Measurements from ENCODE around the gene ADRA2C. TPM values are rescaled to one million over a fixed set of nuclear protein-coding genes. Genes with fewer than 3 reads are reported as not detected.

Gene ADRA2C
- total and polyA plus RNA-seq, 4 donors, result 9.6 to 72.2 (median 42.7) TPM

- no peaks in the 10 kb centered on the region for H3K36me3 ChIP-seq (ENCODE audit: control insufficient read depth in 1 of 2, insufficient read depth in 2 of 2, low read length in 1 of 2)
- H3K4me1 ChIP-seq (ENCODE audit: control insufficient read depth in 1 of 2, insufficient read depth in 2 of 2, low read length in 2 of 2), result no peaks in the 10 kb centered on the region
- H3K4me3 ChIP-seq (ENCODE audit: low read length in 2 of 2), result no peak overlapping the region
- H3K27me3 ChIP-seq (ENCODE audit: control insufficient read depth in 1 of 2, insufficient read depth in 2 of 2, low read length in 1 of 2), result no peaks in the 10 kb centered on the region
- DNase-seq, result no peak
- H3K9me3 ChIP-seq (ENCODE audit: control insufficient read depth, low read length), result no peaks in the 10 kb centered on the region
- H3K27ac ChIP-seq (ENCODE audit: low read depth in 1 of 2, low read length in 2 of 2), result peak overlapping the region in 1 of 2 donors; percentile 8
- intact Hi-C loops (cut with DNase I), result no loop called here
- no peak for ATAC-seq (ENCODE audit: low FRiP score)
- 38 to 49% methylated on average over 5 of the region's 5 CpGs for WGBS, 2 donors
Observed at GRCh38 chr4:3760841-3761240, 5.3 kb upstream of the ADRA2C start.

GRCh38 chr4:3762264-3762663, 3.9 kb upstream of the ADRA2C start:
- Histone ChIP-seq H3K4me1 (ENCODE audit: control insufficient read depth in 1 of 2, insufficient read depth in 2 of 2, low read length in 2 of 2) (no peaks in the 10 kb centered on the region), H3K4me3 (ENCODE audit: low read length in 2 of 2) (no peak overlapping the region), H3K27me3 (ENCODE audit: control insufficient read depth in 1 of 2, insufficient read depth in 2 of 2, low read length in 1 of 2) (no peaks in the 10 kb centered on the region), H3K27ac (ENCODE audit: low read depth in 1 of 2, low read length in 2 of 2) (no peak overlapping the region), H3K36me3 (ENCODE audit: control insufficient read depth in 1 of 2, insufficient read depth in 2 of 2, low read length in 1 of 2) (no peaks in the 10 kb centered on the region), H3K9me3 (ENCODE audit: control insufficient read depth, low read length) (no peaks in the 10 kb centered on the region)
- WGBS, 2 donors, result 82 to 83% methylated on average over 8 of the region's 8 CpGs
- no peak for ATAC-seq (ENCODE audit: low FRiP score)
- no peak for DNase-seq
- intact Hi-C loops (cut with DNase I), result no loop called here

- no peak for ATAC-seq (ENCODE audit: low FRiP score)
Observed at GRCh38 chr4:3762753-3763549, 3.2 kb upstream of the ADRA2C start.

GRCh38 chr4:3765271-3766035, 732 bp upstream of the ADRA2C start:
- WGBS, 2 donors, result 1% methylated on average over 59 to 101 of the region's 101 CpGs
- intact Hi-C loops (cut with DNase I), result loop anchor here (5.0 kb wide), 3 partner anchors 58 to 108 kb away; no protein-coding TSS in a partner anchor
- Histone ChIP-seq H3K27me3 (ENCODE audit: control insufficient read depth in 1 of 2, insufficient read depth in 2 of 2, low read length in 1 of 2) (no peaks in the 10 kb centered on the region), H3K4me3 (ENCODE audit: low read length in 2 of 2) (peak overlapping the region; percentile 65 to 70), H3K4me1 (ENCODE audit: control insufficient read depth in 1 of 2, insufficient read depth in 2 of 2, low read length in 2 of 2) (no peaks in the 10 kb centered on the region), H3K36me3 (ENCODE audit: control insufficient read depth in 1 of 2, insufficient read depth in 2 of 2, low read length in 1 of 2) (no peaks in the 10 kb centered on the region), H3K27ac (ENCODE audit: low read depth in 1 of 2, low read length in 2 of 2) (peak overlapping the region; percentile 38 to 94), H3K9me3 (ENCODE audit: control insufficient read depth, low read length) (no peaks in the 10 kb centered on the region)
- ATAC-seq (ENCODE audit: low FRiP score) (peak; percentile 65), DNase-seq (peak; percentile 80 to 90)

More at GRCh38 chr4:3762753-3763549, 3.2 kb upstream of the ADRA2C start:
- intact Hi-C loops (cut with DNase I), result no loop called here
- Histone ChIP-seq H3K27me3 (ENCODE audit: control insufficient read depth in 1 of 2, insufficient read depth in 2 of 2, low read length in 1 of 2) (no peaks in the 10 kb centered on the region), H3K9me3 (ENCODE audit: control insufficient read depth, low read length) (no peaks in the 10 kb centered on the region), H3K36me3 (ENCODE audit: control insufficient read depth in 1 of 2, insufficient read depth in 2 of 2, low read length in 1 of 2) (no peaks in the 10 kb centered on the region), H3K4me1 (ENCODE audit: control insufficient read depth in 1 of 2, insufficient read depth in 2 of 2, low read length in 2 of 2) (no peaks in the 10 kb centered on the region), H3K4me3 (ENCODE audit: low read length in 2 of 2) (no peak overlapping the region), H3K27ac (ENCODE audit: low read depth in 1 of 2, low read length in 2 of 2) (peak overlapping the region in 1 of 2 donors; percentile 28)
- WGBS, 2 donors, result 55 to 72% methylated on average over 24 of the region's 24 CpGs
- no peak for DNase-seq

- DNase-seq (peak in 1 of 2 donors; percentile 85), ATAC-seq (ENCODE audit: low FRiP score) (no peak)
- Histone ChIP-seq H3K27me3 (ENCODE audit: control insufficient read depth in 1 of 2, insufficient read depth in 2 of 2, low read length in 1 of 2) (no peaks in the 10 kb centered on the region), H3K4me3 (ENCODE audit: low read length in 2 of 2) (peak overlapping the region; percentile 65 to 70), H3K36me3 (ENCODE audit: control insufficient read depth in 1 of 2, insufficient read depth in 2 of 2, low read length in 1 of 2) (no peaks in the 10 kb centered on the region), H3K9me3 (ENCODE audit: control insufficient read depth, low read length) (no peaks in the 10 kb centered on the region), H3K4me1 (ENCODE audit: control insufficient read depth in 1 of 2, insufficient read depth in 2 of 2, low read length in 2 of 2) (no peaks in the 10 kb centered on the region), H3K27ac (ENCODE audit: low read depth in 1 of 2, low read length in 2 of 2) (peak overlapping the region in 1 of 2 donors; percentile 70)
- 8 to 9% methylated on average over 78 to 107 of the region's 107 CpGs for WGBS, 2 donors
- intact Hi-C loops (cut with DNase I), result loop anchor here (5.0 kb wide), 3 partner anchors 60 to 110 kb away; no protein-coding TSS in a partner anchor
Observed at GRCh38 chr4:3766785-3767569, 792 bp downstream of the ADRA2C start.

- H3K27me3 ChIP-seq (ENCODE audit: control insufficient read depth in 1 of 2, insufficient read depth in 2 of 2, low read length in 1 of 2), result no peaks in the 10 kb centered on the region
- ATAC-seq (ENCODE audit: low FRiP score) (no peak), DNase-seq (no peak)
- no peak overlapping the region for H3K27ac ChIP-seq (ENCODE audit: low read depth in 1 of 2, low read length in 2 of 2)
- 17 to 21% methylated on average over 37 to 58 of the region's 58 CpGs for WGBS, 2 donors
- peak overlapping the region in 1 of 2 donors; percentile 13 for H3K4me3 ChIP-seq (ENCODE audit: low read length in 2 of 2)
- H3K9me3 ChIP-seq (ENCODE audit: control insufficient read depth, low read length), result no peaks in the 10 kb centered on the region
- H3K36me3 ChIP-seq (ENCODE audit: control insufficient read depth in 1 of 2, insufficient read depth in 2 of 2, low read length in 1 of 2), result no peaks in the 10 kb centered on the region
- H3K4me1 ChIP-seq (ENCODE audit: control insufficient read depth in 1 of 2, insufficient read depth in 2 of 2, low read length in 2 of 2), result no peaks in the 10 kb centered on the region
- intact Hi-C loops (cut with DNase I), result loop anchor here (5.0 kb wide), 3 partner anchors 60 to 110 kb away; no protein-coding TSS in a partner anchor
Observed at GRCh38 chr4:3767570-3768288, 1.5 kb downstream of the ADRA2C start.

GRCh38 chr4:3768842-3769641, 2.9 kb downstream of the ADRA2C start:
- ATAC-seq (ENCODE audit: low FRiP score), result no peak
- no peaks in the 10 kb centered on the region for H3K9me3 ChIP-seq (ENCODE audit: control insufficient read depth, low read length)
- no peak overlapping the region for H3K27ac ChIP-seq (ENCODE audit: low read depth in 1 of 2, low read length in 2 of 2)
- WGBS, 2 donors, result 75 to 79% methylated on average over 14 of the region's 14 CpGs
- H3K4me1 ChIP-seq (ENCODE audit: control insufficient read depth in 1 of 2, insufficient read depth in 2 of 2, low read length in 2 of 2), result no peaks in the 10 kb centered on the region
- DNase-seq, result no peak
- H3K27me3 ChIP-seq (ENCODE audit: control insufficient read depth in 1 of 2, insufficient read depth in 2 of 2, low read length in 1 of 2), result no peaks in the 10 kb centered on the region
- intact Hi-C loops (cut with DNase I), result loop anchor here (5.0 kb wide), 3 partner anchors 62 to 112 kb away; no protein-coding TSS in a partner anchor
- no peaks in the 10 kb centered on the region for H3K36me3 ChIP-seq (ENCODE audit: control insufficient read depth in 1 of 2, insufficient read depth in 2 of 2, low read length in 1 of 2)
- no peak overlapping the region for H3K4me3 ChIP-seq (ENCODE audit: low read length in 2 of 2)
